ENCODE data around the gene ITIH1. TPM values are rescaled to one million over a fixed set of nuclear protein-coding genes. Genes with fewer than 3 reads are reported as not detected.

The ITIH1 gene
- total RNA-seq, 1 experiment from 2014 or later = not detected

DNA sequence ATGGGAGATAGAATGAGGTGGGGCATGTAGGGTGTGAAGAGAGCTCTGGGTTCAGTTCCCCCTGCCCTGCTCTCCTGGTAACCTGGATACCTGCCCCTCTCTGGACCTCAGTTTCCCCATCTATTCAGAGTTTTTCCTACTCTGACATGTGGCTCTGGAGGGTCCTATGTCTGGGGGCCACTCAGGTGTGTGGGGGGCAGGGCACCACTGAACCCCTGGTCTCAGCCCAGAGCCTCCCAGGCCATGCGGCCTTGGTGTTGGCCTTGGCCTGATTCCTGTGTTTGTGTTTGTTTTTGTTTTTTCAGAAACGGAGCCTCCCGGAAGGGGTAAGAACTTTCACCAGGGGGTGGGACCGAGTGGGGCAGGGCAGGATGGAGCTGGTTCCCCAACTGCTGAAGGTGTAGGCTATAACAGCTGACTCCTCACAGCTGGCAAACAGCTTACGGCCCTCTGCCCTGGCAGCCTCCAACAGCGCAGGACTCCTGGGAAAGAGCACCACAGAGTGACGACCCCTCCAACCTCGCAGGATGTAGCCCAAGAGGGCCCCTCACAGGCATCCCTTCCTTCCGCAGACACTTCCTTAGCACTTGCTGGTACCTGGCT lies 18.0 kb downstream of the ITIH1 start:
- Histone ChIP-seq H3K4me1 (no peaks in the 10 kb centered on the region), H3K27me3 (replicated peaks; ENCODE audit: control insufficient read depth, insufficient read depth, low read length) (no peaks in the 10 kb centered on the region), H3K9me3 (no peaks in the 10 kb centered on the region), H3K4me3 (ENCODE audit: low read depth, low read length) (no peak overlapping the region), H3K36me3 (ENCODE audit: control insufficient read depth, insufficient read depth, low read length) (no peaks in the 10 kb centered on the region)
- CTCF ChIA-PET = no interaction called here
- intact Hi-C loops (cut with micrococcal nuclease; ENCODE audit: unreplicated experiment) = no loop called here
- no peaks in the 10 kb centered on the region for H3K4me1 Mint-ChIP-seq (ENCODE audit: low read depth, unreplicated experiment)
- H3K36me3 Mint-ChIP-seq (ENCODE audit: insufficient read depth, unreplicated experiment) = no peaks in the 10 kb centered on the region
- H3K9me3 Mint-ChIP-seq (ENCODE audit: unreplicated experiment) = no peaks in the 10 kb centered on the region
- POLR2A ChIA-PET = no interaction called here
- H3K27me3 Mint-ChIP-seq (ENCODE audit: insufficient read depth, unreplicated experiment) = no peaks in the 10 kb centered on the region
- H3K4me3 Mint-ChIP-seq (ENCODE audit: unreplicated experiment) = no peak overlapping the region
- BruUV-seq (replicated peaks) = no TSS peak
- no peak for TF ChIP-seq CTCF (IDR thresholded peaks at IDR 0.05; ENCODE audit: insufficient read depth in 1 of 2, low read depth in 1 of 2, low read length in 1 of 2, severe bottlenecking in 1 of 2, unreplicated experiment in 1 of 2)
- no peak for DNase-seq
- no peak overlapping the region for H3K27ac Mint-ChIP-seq (ENCODE audit: unreplicated experiment)

DNA sequence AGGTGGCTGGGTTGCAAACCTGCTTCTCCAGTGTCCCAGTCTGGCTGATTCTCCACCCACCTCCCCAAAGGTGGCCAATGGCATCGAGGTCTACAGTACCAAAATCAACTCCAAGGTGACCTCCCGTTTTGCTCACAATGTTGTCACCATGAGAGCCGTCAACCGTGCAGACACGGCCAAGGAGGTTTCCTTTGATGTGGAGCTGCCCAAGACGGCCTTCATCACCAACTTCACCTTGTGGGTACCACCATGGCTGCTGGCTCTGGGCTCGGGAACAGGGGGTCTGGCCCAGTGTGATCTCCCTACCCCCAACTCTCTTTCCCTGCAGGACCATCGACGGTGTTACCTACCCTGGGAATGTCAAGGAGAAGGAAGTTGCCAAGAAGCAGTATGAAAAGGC lies 19.0 kb downstream of the ITIH1 start:
- intact Hi-C loops (cut with micrococcal nuclease; ENCODE audit: unreplicated experiment) = no loop called here
- Mint-ChIP-seq H3K27me3 (ENCODE audit: insufficient read depth, unreplicated experiment) (no peaks in the 10 kb centered on the region), H3K4me3 (ENCODE audit: unreplicated experiment) (no peak overlapping the region), H3K4me1 (ENCODE audit: low read depth, unreplicated experiment) (peaks cover under 1% of the 10 kb centered on the region), H3K9me3 (ENCODE audit: unreplicated experiment) (no peaks in the 10 kb centered on the region), H3K36me3 (ENCODE audit: insufficient read depth, unreplicated experiment) (no peaks in the 10 kb centered on the region), H3K27ac (ENCODE audit: unreplicated experiment) (no peak overlapping the region)
- Histone ChIP-seq H3K4me3 (ENCODE audit: low read depth, low read length) (no peak overlapping the region), H3K4me1 (no peaks in the 10 kb centered on the region), H3K36me3 (ENCODE audit: control insufficient read depth, insufficient read depth, low read length) (no peaks in the 10 kb centered on the region), H3K9me3 (no peaks in the 10 kb centered on the region), H3K27me3 (replicated peaks; ENCODE audit: control insufficient read depth, insufficient read depth, low read length) (no peaks in the 10 kb centered on the region)
- BruUV-seq (replicated peaks) = no TSS peak
- CTCF ChIA-PET = no interaction called here
- no peak for DNase-seq
- POLR2A ChIA-PET = no interaction called here
- no peak for TF ChIP-seq CTCF (IDR thresholded peaks at IDR 0.05; ENCODE audit: insufficient read depth in 1 of 2, low read depth in 1 of 2, low read length in 1 of 2, severe bottlenecking in 1 of 2, unreplicated experiment in 1 of 2)

DNA sequence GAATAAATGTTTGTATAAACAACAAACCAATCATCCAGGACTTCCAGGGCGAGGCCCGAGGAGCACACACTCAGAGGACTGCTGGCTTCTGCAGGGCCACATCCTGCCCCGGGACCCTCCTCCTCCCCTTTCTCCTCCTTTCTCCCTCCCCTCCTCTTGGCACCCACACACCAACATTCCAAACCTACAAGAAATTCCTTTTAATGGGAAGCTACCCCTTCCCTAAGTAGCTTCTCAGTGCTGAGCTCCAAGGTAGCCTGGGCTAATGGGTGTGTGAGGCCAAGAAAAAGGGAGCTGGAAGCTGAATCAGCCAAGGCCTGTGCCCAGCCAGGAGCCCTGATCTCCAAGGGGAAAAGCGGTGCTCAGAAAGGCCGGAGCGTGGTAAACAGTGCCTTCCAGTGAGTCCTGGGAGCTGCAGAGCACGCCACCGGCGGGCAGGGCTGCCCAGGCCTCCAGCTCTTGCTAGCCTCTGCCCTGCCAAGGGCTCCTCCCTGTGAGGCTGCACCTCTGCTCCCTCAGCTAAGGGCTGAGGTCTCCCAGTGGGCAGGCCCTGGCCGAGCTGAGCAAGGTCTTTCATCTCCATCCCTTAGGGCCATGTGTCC lies 21.1 kb downstream of the ITIH1 start:
- no TSS peak for BruUV-seq (replicated peaks)

More for the DNA sequence above, 21.1 kb downstream of the ITIH1 start:
- ChIA-PET CTCF (interaction anchor here (0.8 to 0.9 kb wide), 2 partner anchors 15 to 18 kb away, joined by 3 to 5 read pairs; no protein-coding TSS in a partner anchor), POLR2A (no interaction called here)
- Histone ChIP-seq H3K27me3 (replicated peaks; ENCODE audit: control insufficient read depth, insufficient read depth, low read length) (no peaks in the 10 kb centered on the region), H3K4me1 (no peaks in the 10 kb centered on the region), H3K36me3 (ENCODE audit: control insufficient read depth, insufficient read depth, low read length) (no peaks in the 10 kb centered on the region), H3K4me3 (ENCODE audit: low read depth, low read length) (no peak overlapping the region), H3K9me3 (no peaks in the 10 kb centered on the region)
- no peak overlapping the region for H3K27ac Mint-ChIP-seq (ENCODE audit: unreplicated experiment)
- DNase-seq = no peak
- no peak overlapping the region for H3K4me3 Mint-ChIP-seq (ENCODE audit: unreplicated experiment)
- no peak for TF ChIP-seq CTCF (IDR thresholded peaks at IDR 0.05; ENCODE audit: insufficient read depth in 1 of 2, low read depth in 1 of 2, low read length in 1 of 2, severe bottlenecking in 1 of 2, unreplicated experiment in 1 of 2)
- intact Hi-C loops (cut with micrococcal nuclease; ENCODE audit: unreplicated experiment) = no loop called here
- no peaks in the 10 kb centered on the region for H3K9me3 Mint-ChIP-seq (ENCODE audit: unreplicated experiment)
- H3K4me1 Mint-ChIP-seq (ENCODE audit: low read depth, unreplicated experiment) = peaks cover 8% of the 10 kb centered on the region
- H3K36me3 Mint-ChIP-seq (ENCODE audit: insufficient read depth, unreplicated experiment) = no peaks in the 10 kb centered on the region
- H3K27me3 Mint-ChIP-seq (ENCODE audit: insufficient read depth, unreplicated experiment) = no peaks in the 10 kb centered on the region

Measured in Caco-2 (cell line).